Neural crest cell (in vitro differentiated cells): ENCODE results near the gene HSPB7. TPM values are rescaled to one million over a fixed set of nuclear protein-coding genes. Genes with fewer than 3 reads are reported as not detected.

Experiments used
- DNase-seq: peaks from one replicate; pipeline ENCODE4 v3.0.0; 2021; ENCODE audit warnings: low read depth, mixed read lengths, low spot score
- H3K27ac Mint-ChIP-seq: one replicate; pipeline ENCODE4 v1.8.0; 2021; ENCODE audit warnings: mild to moderate bottlenecking, mixed read lengths; ENCODE audit not compliant: unreplicated experiment
- H3K27me3 Mint-ChIP-seq: 2 replicates; pipeline ENCODE4 v1.8.0; 2021; ENCODE audit warnings: low read depth, mild to moderate bottlenecking, mixed read lengths
- H3K36me3 Mint-ChIP-seq: 2 replicates; pipeline ENCODE4 v1.8.0; 2021; ENCODE audit warnings: low read depth, mild to moderate bottlenecking, mixed read lengths
- H3K4me1 Mint-ChIP-seq: 2 replicates; pipeline ENCODE4 v1.8.0; 2021; ENCODE audit warnings: mixed read lengths
- H3K4me3 Mint-ChIP-seq: one replicate; pipeline ENCODE4 v1.8.0; 2021; ENCODE audit warnings: mild to moderate bottlenecking, mixed read lengths
- H3K9me3 Mint-ChIP-seq: 2 replicates; pipeline ENCODE4 v1.8.0; 2021; ENCODE audit warnings: mixed read lengths
- CTCF ChIP-seq: fragments of 200-600 bp; sonication (generic); conservative IDR thresholded peaks from 2 replicates; pipeline ENCODE4 v1.5.0; 2021; ENCODE audit warnings: antibody characterized with exemption, mild to moderate bottlenecking
- total RNA-seq: library from RNA; stranded (reverse); gene quantifications from 2 replicates; pipeline ENCODE4 v1.2.1, GENCODE V29; 2021

The HSPB7 gene
- total RNA-seq, 1 donor from 2014 or later, result not detected

- Mint-ChIP-seq H3K27ac (no peak overlapping the region), H3K27me3 (peaks cover 9% of the 10 kb centered on the region), H3K36me3 (no peaks in the 10 kb centered on the region), H3K4me1 (peaks cover 16% of the 10 kb centered on the region), H3K4me3 (no peak overlapping the region), H3K9me3 (no peaks in the 10 kb centered on the region)
- no peak for TF ChIP-seq CTCF
- peak; percentile 25 for DNase-seq
Measured at GRCh38 chr1:16012590-16013219, 5.1 kb downstream of the HSPB7 start.

GRCh38 chr1:16011936-16012589 lies 5.8 kb downstream of the HSPB7 start:
- no peaks in the 10 kb centered on the region for H3K9me3 Mint-ChIP-seq
- TF ChIP-seq CTCF, result no peak

GRCh38 chr1:16010837-16011236 lies 7.0 kb downstream of the HSPB7 start:
- no peak overlapping the region for H3K27ac Mint-ChIP-seq
- H3K27me3 Mint-ChIP-seq, result peaks cover 9% of the 10 kb centered on the region
- no peaks in the 10 kb centered on the region for H3K9me3 Mint-ChIP-seq
- no peak for DNase-seq
- peaks cover 16% of the 10 kb centered on the region for H3K4me1 Mint-ChIP-seq
- no peak overlapping the region for H3K4me3 Mint-ChIP-seq
- TF ChIP-seq CTCF, result no peak
- no peaks in the 10 kb centered on the region for H3K36me3 Mint-ChIP-seq

More at GRCh38 chr1:16011936-16012589, 5.8 kb downstream of the HSPB7 start:
- Mint-ChIP-seq H3K27ac (no peak overlapping the region), H3K4me1 (peaks cover 16% of the 10 kb centered on the region), H3K27me3 (peaks cover 9% of the 10 kb centered on the region), H3K36me3 (no peaks in the 10 kb centered on the region), H3K4me3 (no peak overlapping the region)
- no peak for DNase-seq

GRCh38 chr1:16009678-16010077 lies 8.2 kb downstream of the HSPB7 start:
- Mint-ChIP-seq H3K27ac (no peak overlapping the region), H3K4me1 (peaks cover 11% of the 10 kb centered on the region), H3K36me3 (no peaks in the 10 kb centered on the region), H3K27me3 (peaks cover 9% of the 10 kb centered on the region), H3K9me3 (no peaks in the 10 kb centered on the region), H3K4me3 (no peak overlapping the region)
- TF ChIP-seq CTCF, result no peak
- no peak for DNase-seq

GRCh38 chr1:16009030-16009460 lies 8.8 kb downstream of the HSPB7 start:
- Mint-ChIP-seq H3K4me3 (no peak overlapping the region), H3K9me3 (no peaks in the 10 kb centered on the region), H3K27ac (no peak overlapping the region), H3K4me1 (peaks cover 4% of the 10 kb centered on the region), H3K36me3 (no peaks in the 10 kb centered on the region), H3K27me3 (peaks cover 8% of the 10 kb centered on the region)
- peak; percentile 96 for DNase-seq
- TF ChIP-seq CTCF, result peak; percentile 99
